Lung (tissue), 12 donors: Measurements from ENCODE around the gene PEX16. TPM values are rescaled to one million over a fixed set of nuclear protein-coding genes. Genes with fewer than 3 reads are reported as not detected.
A peak's percentile ranks its signal among the peaks of the same experiment; 100 is the strongest.

Source experiments
- ATAC-seq: fragments of 200-7000 bp; cut with Tn5 transposase; one replicate; pipeline ENCODE4 v1.9.1; 2020; ENCODE audit warnings: moderate number of reproducible peaks; ENCODE audit not compliant: insufficient read depth, low FRiP score
- DNase-seq, 3 donors: peaks; one replicate each; pipeline ENCODE4 v3.0.0-alpha.2; 2013 to 2017
- H3K27ac ChIP-seq, 2 donors: one replicate each; pipeline ENCODE4 v1.5.1; 2013; ENCODE audit warnings: mild to moderate bottlenecking in 2 of 2, moderate library complexity in 2 of 2, control low read depth in 1 of 2, inconsistent platforms in 1 of 2, low read depth in 1 of 2, low read length in 1 of 2
- H3K27me3 ChIP-seq, 3 donors: one replicate each; pipeline ENCODE4 v1.5.1; 2013; ENCODE audit warnings: low read length in 2 of 3; ENCODE audit not compliant: control insufficient read depth in 3 of 3, insufficient read depth in 3 of 3
- H3K36me3 ChIP-seq, 4 donors: one replicate each; pipeline ENCODE4 v1.5.1; 2013; ENCODE audit warnings: low read length in 4 of 4, mild to moderate bottlenecking in 1 of 4, moderate library complexity in 1 of 4; ENCODE audit not compliant: control insufficient read depth in 4 of 4, insufficient read depth in 4 of 4
- H3K4me1 ChIP-seq, 5 donors: one replicate each; pipeline ENCODE4 v1.5.1; 2013; ENCODE audit warnings: low read length in 5 of 5, mild to moderate bottlenecking in 2 of 5, moderate library complexity in 1 of 5; ENCODE audit not compliant: control insufficient read depth in 5 of 5, insufficient read depth in 5 of 5
- H3K4me3 ChIP-seq: one replicate; pipeline ENCODE4 v1.5.1; 2013; ENCODE audit warnings: mild to moderate bottlenecking, control low read depth, moderate library complexity
- H3K9ac ChIP-seq, 2 donors: one replicate each; pipeline ENCODE4 v1.5.1; 2013; ENCODE audit warnings: low read length in 2 of 2, control low read depth in 1 of 2; ENCODE audit not compliant: insufficient read depth in 1 of 2
- H3K9me3 ChIP-seq, 4 donors: one replicate each; pipeline ENCODE4 v1.5.1; 2013; ENCODE audit warnings: low read length in 3 of 4, mild to moderate bottlenecking in 1 of 4, moderate library complexity in 1 of 4; ENCODE audit not compliant: control insufficient read depth in 4 of 4, insufficient read depth in 3 of 4
- WGBS, 2 donors: extraction: QIAGEN DNeasy Blood & Tissue Kit; methylation state at CpG; one replicate each; pipeline ENCODE4 v1.1.7; 2013; 5-methylcytosine and 5-hydroxymethylcytosine counted together
- polyA plus RNA-seq, 2 donors: library from polyadenylated mRNA; stranded (reverse); fragments of 200-250 nt; gene quantifications; one replicate each; pipeline ENCODE4 v1.2.1, GENCODE V29; 2013
- total RNA-seq, 2 donors: library from RNA; depleted of rRNA in 1 of 2; stranded (reverse); fragments of >200 nt in 1 of 2; gene quantifications; one replicate each; pipeline ENCODE4 v1.2.1, GENCODE V29; 2014 to 2021
- TF ChIP-seq, protein P1 (sequence below): IDR thresholded peaks from 2 replicates; pipeline ENCODE4 v1.5.1; 2012; ENCODE audit warnings: mild to moderate bottlenecking; ENCODE audit errors: control extremely low read depth, extremely low read depth
- donor health status: control.
- donor health status: control.
- donor health status: Bipolar disorder and iron deficiency.
- donor health status: healthy.
- donor health status: DM: yes; HTN: yes; CAD: no.

Gene PEX16
- total and polyA plus RNA-seq, 4 donors, result 14.2 to 38.2 (median 35.8) TPM

DNA sequence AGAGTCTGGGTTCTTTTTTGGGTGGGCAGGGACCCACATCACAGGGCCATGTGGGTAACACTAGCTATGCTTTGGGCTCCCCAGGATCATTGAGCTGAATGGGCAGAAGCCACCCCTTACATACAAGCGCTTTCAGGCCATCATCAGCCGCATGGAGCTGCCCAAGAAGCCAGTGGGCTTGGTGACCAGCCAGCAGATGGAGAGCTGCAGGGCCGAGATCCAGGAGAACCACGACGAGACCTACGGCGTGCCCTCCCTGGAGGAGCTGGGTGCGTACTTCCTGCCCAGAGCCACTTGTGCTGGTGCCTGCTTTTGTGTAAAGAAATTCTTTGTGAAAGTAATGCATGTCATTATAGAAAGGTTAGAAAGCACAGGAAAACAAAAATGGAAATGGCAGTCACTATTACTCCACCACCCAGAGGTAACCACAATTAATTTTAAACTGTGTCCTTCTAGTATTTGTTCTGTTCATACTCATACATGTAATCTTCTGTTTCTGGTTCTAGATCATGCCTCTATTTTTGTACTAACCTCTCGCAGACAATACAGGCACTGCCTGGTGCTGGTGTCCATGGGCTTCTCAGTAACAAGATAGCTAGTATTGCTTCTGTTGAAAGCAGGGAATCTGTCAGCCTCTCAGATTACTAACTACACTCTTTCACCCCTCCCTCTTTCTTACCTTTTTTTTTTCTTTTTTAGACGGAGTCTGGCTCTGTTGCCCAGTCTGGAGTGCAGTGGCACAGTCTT lies 56.7 kb downstream of the PEX16 start:
- DNase-seq (no peak), ATAC-seq (no peak)
- Histone ChIP-seq H3K27ac (peak overlapping the region; percentile 17 to 63), H3K27me3 (no peaks in the 10 kb centered on the region), H3K9me3 (no peaks in the 10 kb centered on the region), H3K36me3 (peaks cover 13 to 52% (median 34%) of the 10 kb centered on the region in 4 donors), H3K4me3 (no peak overlapping the region), H3K4me1 (peaks cover 23 to 40% (median 33%) of the 10 kb centered on the region in 5 donors), H3K9ac (no peak overlapping the region)
- TF ChIP-seq, protein P1, sequence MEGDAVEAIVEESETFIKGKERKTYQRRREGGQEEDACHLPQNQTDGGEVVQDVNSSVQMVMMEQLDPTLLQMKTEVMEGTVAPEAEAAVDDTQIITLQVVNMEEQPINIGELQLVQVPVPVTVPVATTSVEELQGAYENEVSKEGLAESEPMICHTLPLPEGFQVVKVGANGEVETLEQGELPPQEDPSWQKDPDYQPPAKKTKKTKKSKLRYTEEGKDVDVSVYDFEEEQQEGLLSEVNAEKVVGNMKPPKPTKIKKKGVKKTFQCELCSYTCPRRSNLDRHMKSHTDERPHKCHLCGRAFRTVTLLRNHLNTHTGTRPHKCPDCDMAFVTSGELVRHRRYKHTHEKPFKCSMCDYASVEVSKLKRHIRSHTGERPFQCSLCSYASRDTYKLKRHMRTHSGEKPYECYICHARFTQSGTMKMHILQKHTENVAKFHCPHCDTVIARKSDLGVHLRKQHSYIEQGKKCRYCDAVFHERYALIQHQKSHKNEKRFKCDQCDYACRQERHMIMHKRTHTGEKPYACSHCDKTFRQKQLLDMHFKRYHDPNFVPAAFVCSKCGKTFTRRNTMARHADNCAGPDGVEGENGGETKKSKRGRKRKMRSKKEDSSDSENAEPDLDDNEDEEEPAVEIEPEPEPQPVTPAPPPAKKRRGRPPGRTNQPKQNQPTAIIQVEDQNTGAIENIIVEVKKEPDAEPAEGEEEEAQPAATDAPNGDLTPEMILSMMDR, result no peak
- WGBS, 2 donors, result 68 to 78% methylated on average over 10 of the region's 10 CpGs

DNA sequence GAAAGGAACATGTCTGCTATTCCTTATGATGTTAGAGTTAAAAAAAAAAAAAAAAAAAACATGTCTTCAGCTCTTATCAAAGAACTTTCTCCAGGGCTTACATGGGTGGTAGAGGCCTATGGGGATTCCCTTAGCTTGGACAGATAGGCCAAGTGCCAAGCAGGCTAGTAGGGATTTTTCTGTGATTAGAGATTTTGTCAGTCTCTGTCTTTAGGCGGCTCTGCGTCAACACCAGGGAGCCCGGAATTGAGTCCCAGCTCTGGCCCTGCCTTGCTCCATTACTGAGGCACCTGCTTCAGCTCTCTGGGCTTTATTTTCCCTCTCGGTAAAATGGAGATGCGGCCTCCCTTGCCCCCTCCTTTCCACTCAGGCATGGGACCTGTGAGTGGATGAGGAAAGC lies 57.3 kb downstream of the PEX16 start:
- no peaks in the 10 kb centered on the region for H3K9me3 ChIP-seq

More for the DNA sequence above, 57.3 kb downstream of the PEX16 start:
- DNase-seq (no peak), ATAC-seq (no peak)
- WGBS, 2 donors, result 91 to 92% methylated on average over 5 of the region's 5 CpGs
- TF ChIP-seq, protein P1, result no peak
- Histone ChIP-seq H3K27me3 (no peaks in the 10 kb centered on the region), H3K4me3 (no peak overlapping the region), H3K36me3 (peaks cover 13 to 48% (median 32%) of the 10 kb centered on the region in 4 donors), H3K4me1 (peaks cover 22 to 40% (median 33%) of the 10 kb centered on the region in 5 donors), H3K27ac (peak overlapping the region; percentile 17 to 63), H3K9ac (peak overlapping the region in 1 of 2 donors; percentile 44)

Other genes starting within 250 kb of the PEX16 start
- 10 to 100 TPM in 1 of 2 donors, 1 to 10 TPM in 1; 5.4 to 27.2 TPM for gene SLC35C1, start 112.7 kb downstream of the PEX16 start, total RNA-seq
- gene SLC35C1, start 112.7 kb downstream of the PEX16 start, polyA plus RNA-seq, result 10 to 100 TPM; 21.1 to 35.9 TPM
- gene CRY2, start 70.4 kb downstream of the PEX16 start, total RNA-seq, result 10 to 100 TPM; 51.5 to 55.0 TPM
- gene CRY2, start 70.4 kb downstream of the PEX16 start, polyA plus RNA-seq, result 10 to 100 TPM; 16.2 to 16.9 TPM
- 10 to 100 TPM in 1 of 2 donors, 1 to 10 TPM in 1; 5.1 to 15.4 TPM for gene MAPK8IP1, start 32.2 kb downstream of the PEX16 start, total RNA-seq
- 1 to 10 TPM; 4.7 to 6.3 TPM for gene MAPK8IP1, start 32.2 kb downstream of the PEX16 start, polyA plus RNA-seq
- gene FREY1, start 10.6 kb downstream of the PEX16 start, total RNA-seq, result under 1 TPM; 0.51 to 0.67 TPM
- under 1 TPM; 0.15 to 0.28 TPM for gene FREY1, start 10.6 kb downstream of the PEX16 start, polyA plus RNA-seq
- 10 to 100 TPM in 1 of 2 donors, 1 to 10 TPM in 1; 2.4 to 16.3 TPM for gene LARGE2, start 4.8 kb upstream of the PEX16 start, total RNA-seq
- 10 to 100 TPM; 12.8 to 18.4 TPM for gene LARGE2, start 4.8 kb upstream of the PEX16 start, polyA plus RNA-seq
- 10 to 100 TPM; 37.5 to 57.0 TPM for gene PHF21A, start 203.6 kb upstream of the PEX16 start, total RNA-seq
- 10 to 100 TPM; 16.2 to 22.4 TPM for gene PHF21A, start 203.6 kb upstream of the PEX16 start, polyA plus RNA-seq